Astrocyte (in vitro differentiated cells and primary cell): ENCODE results near the gene GMEB2. TPM values are rescaled to one million over a fixed set of nuclear protein-coding genes. Genes with fewer than 3 reads are reported as not detected.

Experiments
- DNase-seq: peaks from one replicate; pipeline ENCODE4 v3.0.0-alpha.2; 2010; ENCODE audit warnings: low read depth
- FAIRE-seq: peaks from 2 replicates; lab custom pipeline; 2011; peaks lifted over from hg19 to GRCh38; lab: Jason Lieb, UNC
- H2AFZ ChIP-seq: 2 replicates; pipeline ENCODE4 v1.6.0; 2012; ENCODE audit warnings: low read depth, low read length, inconsistent platforms
- H3K27ac ChIP-seq: 2 replicates; pipeline ENCODE4 v1.5.1; 2011; ENCODE audit warnings: low read depth, low read length, inconsistent platforms
- H3K27me3 ChIP-seq: 2 replicates; pipeline ENCODE4 v1.6.0; 2011; ENCODE audit warnings: low read length, inconsistent platforms; ENCODE audit not compliant: insufficient read depth
- H3K36me3 ChIP-seq: 2 replicates; pipeline ENCODE4 v1.5.1; 2011; ENCODE audit warnings: low read length, inconsistent platforms; ENCODE audit not compliant: insufficient read depth
- H3K4me1 ChIP-seq: 2 replicates; pipeline ENCODE4 v1.5.1; 2011; ENCODE audit warnings: low read length, inconsistent platforms; ENCODE audit not compliant: insufficient read depth
- H3K4me2 ChIP-seq: 2 replicates; pipeline ENCODE4 v1.6.0; 2012; ENCODE audit warnings: low read length, inconsistent platforms
- H3K4me3 ChIP-seq: 2 replicates; pipeline ENCODE4 v1.5.1; 2011; ENCODE audit warnings: low read depth, mild to moderate bottlenecking, low read length, inconsistent platforms; ENCODE audit not compliant: insufficient read depth
- H3K79me2 ChIP-seq: 2 replicates; pipeline ENCODE4 v1.6.0; 2012; ENCODE audit warnings: mild to moderate bottlenecking, low read length, inconsistent platforms; ENCODE audit not compliant: insufficient read depth
- H3K9ac ChIP-seq: 2 replicates; pipeline ENCODE4 v1.6.0; 2012; ENCODE audit warnings: mild to moderate bottlenecking, low read length, inconsistent platforms
- H3K9me3 ChIP-seq: 2 replicates; pipeline ENCODE4 v1.5.1; 2012; ENCODE audit warnings: low read depth, mild to moderate bottlenecking, low read length, inconsistent platforms; ENCODE audit not compliant: insufficient read depth
- H4K20me1 ChIP-seq: 2 replicates; pipeline ENCODE4 v1.6.0; 2012; ENCODE audit warnings: low read length, inconsistent platforms; ENCODE audit not compliant: insufficient read depth
- H3K27ac Mint-ChIP-seq: one replicate; pipeline ENCODE4 v1.8.0; 2021; ENCODE audit warnings: mild to moderate bottlenecking, mixed read lengths; ENCODE audit not compliant: unreplicated experiment
- H3K27me3 Mint-ChIP-seq: one replicate; pipeline ENCODE4 v1.8.0; 2021; ENCODE audit warnings: low read depth, mixed read lengths; ENCODE audit not compliant: unreplicated experiment
- H3K36me3 Mint-ChIP-seq: one replicate; pipeline ENCODE4 v1.8.0; 2021; ENCODE audit warnings: low read depth, mixed read lengths; ENCODE audit not compliant: unreplicated experiment
- H3K4me1 Mint-ChIP-seq: one replicate; pipeline ENCODE4 v1.8.0; 2021; ENCODE audit warnings: low read depth, mixed read lengths; ENCODE audit not compliant: unreplicated experiment
- H3K4me3 Mint-ChIP-seq: one replicate; pipeline ENCODE4 v1.8.0; 2021; ENCODE audit warnings: mild to moderate bottlenecking, moderate library complexity, mixed read lengths; ENCODE audit not compliant: unreplicated experiment
- H3K9me3 Mint-ChIP-seq: one replicate; pipeline ENCODE4 v1.8.0; 2021; ENCODE audit warnings: mild to moderate bottlenecking, mixed read lengths; ENCODE audit not compliant: unreplicated experiment
- CTCF ChIP-seq: IDR thresholded peaks from 2 replicates; pipeline ENCODE4 v1.5.1; 2011; ENCODE audit warnings: low read depth, mild to moderate bottlenecking, inconsistent platforms, low read length, moderate library complexity; ENCODE audit not compliant: insufficient read depth
- EZH2 ChIP-seq: IDR thresholded peaks from 2 replicates; pipeline ENCODE4 v1.6.1; 2012; ENCODE audit warnings: mild to moderate bottlenecking, low read length, inconsistent platforms; ENCODE audit not compliant: insufficient read depth
- total RNA-seq: library from RNA; stranded (reverse); gene quantifications from 2 replicates; pipeline ENCODE4 v1.2.1, GENCODE V29; 2021

The GMEB2 gene
- total RNA-seq, 1 donor from 2014 or later = 11.7 TPM

GRCh38 chr20:63662813-63663189, 35.9 kb upstream of the GMEB2 start:
- FAIRE-seq = no peak

GRCh38 chr20:63661959-63662812, 35.3 kb upstream of the GMEB2 start:
- no peak for DNase-seq
- no peak overlapping the region for H3K27ac ChIP-seq
- Mint-ChIP-seq H3K27ac (no peak overlapping the region), H3K36me3 (peaks cover 9% of the 10 kb centered on the region), H3K4me3 (no peak overlapping the region), H3K4me1 (peaks cover 5% of the 10 kb centered on the region), H3K9me3 (peaks cover 3% of the 10 kb centered on the region), H3K27me3 (no peaks in the 10 kb centered on the region)
- H4K20me1 ChIP-seq = peaks cover 12% of the 10 kb centered on the region
- H2AFZ ChIP-seq = no peak overlapping the region
- H3K4me3 ChIP-seq = no peak overlapping the region
- no peaks in the 10 kb centered on the region for H3K9me3 ChIP-seq
- H3K79me2 ChIP-seq = peaks cover 51% of the 10 kb centered on the region
- H3K9ac ChIP-seq = no peak overlapping the region
- peaks cover 4% of the 10 kb centered on the region for H3K36me3 ChIP-seq
- no peaks in the 10 kb centered on the region for H3K27me3 ChIP-seq
- TF ChIP-seq CTCF (no peak), EZH2 (no peak)
- no peak overlapping the region for H3K4me2 ChIP-seq
- no peak for FAIRE-seq
- H3K4me1 ChIP-seq = peaks cover 18% of the 10 kb centered on the region

More at GRCh38 chr20:63662813-63663189, 35.9 kb upstream of the GMEB2 start:
- Histone ChIP-seq H3K79me2 (peaks cover 51% of the 10 kb centered on the region), H2AFZ (no peak overlapping the region), H3K9me3 (no peaks in the 10 kb centered on the region), H3K36me3 (peaks cover 6% of the 10 kb centered on the region), H4K20me1 (peaks cover 12% of the 10 kb centered on the region), H3K27me3 (no peaks in the 10 kb centered on the region), H3K9ac (no peak overlapping the region), H3K4me2 (no peak overlapping the region), H3K27ac (no peak overlapping the region), H3K4me1 (peaks cover 15% of the 10 kb centered on the region), H3K4me3 (no peak overlapping the region)
- no peak for TF ChIP-seq EZH2
- no peak for TF ChIP-seq CTCF
- Mint-ChIP-seq H3K27ac (no peak overlapping the region), H3K4me3 (no peak overlapping the region), H3K9me3 (peaks cover 3% of the 10 kb centered on the region), H3K4me1 (peaks cover 5% of the 10 kb centered on the region), H3K36me3 (peaks cover 11% of the 10 kb centered on the region), H3K27me3 (no peaks in the 10 kb centered on the region)
- no peak for DNase-seq

GRCh38 chr20:63661108-63661507, 34.2 kb upstream of the GMEB2 start:
- Mint-ChIP-seq H3K36me3 (peaks cover 6% of the 10 kb centered on the region), H3K4me1 (peaks cover 5% of the 10 kb centered on the region), H3K27me3 (no peaks in the 10 kb centered on the region), H3K4me3 (no peak overlapping the region), H3K9me3 (peaks cover 3% of the 10 kb centered on the region), H3K27ac (no peak overlapping the region)
- TF ChIP-seq CTCF (no peak), EZH2 (no peak)
- Histone ChIP-seq H3K4me3 (no peak overlapping the region), H3K9ac (no peak overlapping the region), H3K27me3 (no peaks in the 10 kb centered on the region), H3K36me3 (peaks cover 1% of the 10 kb centered on the region), H3K27ac (no peak overlapping the region), H3K79me2 (peaks cover 51% of the 10 kb centered on the region), H3K4me1 (peaks cover 21% of the 10 kb centered on the region), H2AFZ (no peak overlapping the region), H3K4me2 (no peak overlapping the region), H3K9me3 (no peaks in the 10 kb centered on the region), H4K20me1 (peaks cover 12% of the 10 kb centered on the region)
- FAIRE-seq = no peak
- DNase-seq = no peak
